Sigmoid colon (tissue), 4 donors: Measurements from ENCODE around the gene ADM2.

ENCODE experiments used
- CTCF ChIP-seq, 4 experiments: fragments of 450-650 bp in 3 of 4; fragments of 200-600 bp in 1 of 4; IDR thresholded peaks; one replicate each; pipeline ENCODE4 v1.5.1; 2016 to 2019; ENCODE audit warnings: antibody characterized with exemption in 4 of 4, mild to moderate bottlenecking in 3 of 4, moderate library complexity in 2 of 4
- EP300 ChIP-seq, 4 donors: sonication (generic); formaldehyde crosslinking; IDR thresholded peaks; one replicate each; pipeline ENCODE4 v1.6.1; 2017; ENCODE audit warnings: antibody characterized with exemption in 4 of 4
- POLR2A ChIP-seq, 2 donors: fragments of 450-650 bp; IDR thresholded peaks; one replicate each; pipeline ENCODE4 v1.6.1; 2016; ENCODE audit warnings: antibody characterized with exemption in 2 of 2, mild to moderate bottlenecking in 2 of 2, moderate library complexity in 2 of 2
- POLR2AphosphoS5 ChIP-seq, 4 donors: sonication (generic); formaldehyde crosslinking; IDR thresholded peaks; one replicate each; pipeline ENCODE4 v1.6.1; 2017; ENCODE audit warnings: antibody characterized with exemption in 4 of 4

- TF ChIP-seq CTCF (IDR thresholded peaks at IDR 0.05) (no peak), POLR2A (IDR thresholded peaks at IDR 0.05) (no peak), EP300 (IDR thresholded peaks at IDR 0.05) (no peak), POLR2AphosphoS5 (IDR thresholded peaks at IDR 0.05) (no peak)
Observed at GRCh38 chr22:50461979-50462540, 19.3 kb upstream of the ADM2 start.
